ENCODE measurements around the gene ARF4. TPM values are rescaled to one million over a fixed set of nuclear protein-coding genes. Genes with fewer than 3 reads are reported as not detected.

ARF4 gene
- total RNA-seq, 1 experiment from 2014 or later: 182 TPM

DNA sequence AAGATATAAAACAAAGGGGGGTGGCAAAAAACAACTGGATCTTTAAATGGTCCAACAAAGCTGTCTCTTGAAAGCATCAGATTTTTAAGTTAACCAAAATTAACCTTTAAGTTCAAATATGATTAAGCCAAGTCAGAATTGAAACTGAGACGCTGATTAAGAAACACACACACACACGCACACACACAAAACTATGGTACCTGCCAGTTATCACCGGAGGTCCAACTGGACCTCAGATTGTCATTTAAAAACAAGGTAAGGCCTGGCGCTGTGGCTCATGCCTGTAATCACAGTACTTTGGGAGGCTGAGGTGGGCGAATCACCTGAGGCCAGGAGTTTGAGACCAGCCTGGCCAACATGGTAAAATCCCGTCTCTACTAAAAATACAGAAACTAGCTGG lies 10.4 kb downstream of the ARF4 start:
- no TSS peak for BruUV-seq (replicated peaks)
- POLR2A ChIA-PET (ENCODE audit: unreplicated experiment): no interaction called here

DNA sequence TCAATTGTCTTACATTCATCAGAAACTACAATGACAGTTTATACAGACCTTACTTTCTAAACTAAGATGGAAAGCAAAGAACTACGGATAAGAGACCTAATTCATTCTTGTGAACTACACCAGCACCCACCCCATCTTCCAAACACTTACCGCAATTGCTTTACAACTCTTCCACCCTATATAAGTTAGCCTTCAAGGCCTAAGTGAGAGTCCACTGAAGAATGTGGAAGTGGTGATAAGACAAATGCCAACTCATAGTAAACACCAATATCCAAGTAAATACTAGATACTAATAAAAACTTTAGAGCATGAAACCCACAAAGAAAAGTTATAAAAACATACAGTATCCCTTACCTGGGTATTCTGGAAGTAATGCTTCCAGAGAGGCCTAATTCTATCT lies 13.6 kb downstream of the ARF4 start:
- no peaks in the 10 kb centered on the region for H3K27me3 ChIP-seq (ENCODE audit: insufficient read depth, low read depth)
- ChIA-PET POLR2A (ENCODE audit: unreplicated experiment) (no interaction called here), CTCF (no interaction called here)
- peaks cover 51% of the 10 kb centered on the region for H3F3A ChIP-seq (ENCODE audit: insufficient read depth, low read depth)
- peaks cover 93% of the 10 kb centered on the region for H3K79me2 ChIP-seq (ENCODE audit: low read depth)
- DNase-seq: peak in 1 of 2 experiments; percentile 52
- H3K4me3 ChIP-seq: no peak overlapping the region
- peaks cover 28% of the 10 kb centered on the region for H3K36me3 ChIP-seq (ENCODE audit: low read depth)
- no TSS peak for BruUV-seq (replicated peaks)
- H3K4me2 ChIP-seq: peak overlapping the region; percentile 17; the same call in 1 of the 2 replicates
- peaks cover 24% of the 10 kb centered on the region for H3K4me1 ChIP-seq (replicated peaks; ENCODE audit: insufficient read depth)
- intact Hi-C loops (cut with micrococcal nuclease; ENCODE audit: unreplicated experiment): loop anchor here (1.0 to 5.0 kb wide), 3 partner anchors 186 to 576 kb away; no protein-coding TSS in a partner anchor
- H4K20me1 ChIP-seq (ENCODE audit: insufficient read depth): peaks cover 61% of the 10 kb centered on the region
- H3K27ac ChIP-seq: peak overlapping the region; percentile 91
- H3K9me2 ChIP-seq (ENCODE audit: insufficient read depth): no peaks in the 10 kb centered on the region
- TF ChIP-seq, protein P1, sequence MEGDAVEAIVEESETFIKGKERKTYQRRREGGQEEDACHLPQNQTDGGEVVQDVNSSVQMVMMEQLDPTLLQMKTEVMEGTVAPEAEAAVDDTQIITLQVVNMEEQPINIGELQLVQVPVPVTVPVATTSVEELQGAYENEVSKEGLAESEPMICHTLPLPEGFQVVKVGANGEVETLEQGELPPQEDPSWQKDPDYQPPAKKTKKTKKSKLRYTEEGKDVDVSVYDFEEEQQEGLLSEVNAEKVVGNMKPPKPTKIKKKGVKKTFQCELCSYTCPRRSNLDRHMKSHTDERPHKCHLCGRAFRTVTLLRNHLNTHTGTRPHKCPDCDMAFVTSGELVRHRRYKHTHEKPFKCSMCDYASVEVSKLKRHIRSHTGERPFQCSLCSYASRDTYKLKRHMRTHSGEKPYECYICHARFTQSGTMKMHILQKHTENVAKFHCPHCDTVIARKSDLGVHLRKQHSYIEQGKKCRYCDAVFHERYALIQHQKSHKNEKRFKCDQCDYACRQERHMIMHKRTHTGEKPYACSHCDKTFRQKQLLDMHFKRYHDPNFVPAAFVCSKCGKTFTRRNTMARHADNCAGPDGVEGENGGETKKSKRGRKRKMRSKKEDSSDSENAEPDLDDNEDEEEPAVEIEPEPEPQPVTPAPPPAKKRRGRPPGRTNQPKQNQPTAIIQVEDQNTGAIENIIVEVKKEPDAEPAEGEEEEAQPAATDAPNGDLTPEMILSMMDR (conservative IDR thresholded peaks at IDR 0.05): no peak
- no peak for TF ChIP-seq EZH2 (IDR thresholded peaks at IDR 0.05; ENCODE audit: low read depth)
- no peak overlapping the region for H2AFZ ChIP-seq
- H3K9me3 ChIP-seq (ENCODE audit: insufficient read depth, low read depth): no peaks in the 10 kb centered on the region

More for the DNA sequence above, 10.4 kb downstream of the ARF4 start:
- CTCF ChIA-PET: interaction anchor here (0.6 kb wide), 1 partner anchor 68 kb away, joined by 3 read pairs; no protein-coding TSS in a partner anchor
- no peak overlapping the region for H3K4me2 ChIP-seq
- H3K4me1 ChIP-seq (replicated peaks; ENCODE audit: insufficient read depth): peaks cover 27% of the 10 kb centered on the region
- no peak overlapping the region for H3K4me3 ChIP-seq
- DNase-seq: no peak
- peaks cover 94% of the 10 kb centered on the region for H3K79me2 ChIP-seq (ENCODE audit: low read depth)
- no peaks in the 10 kb centered on the region for H3K9me2 ChIP-seq (ENCODE audit: insufficient read depth)
- no peaks in the 10 kb centered on the region for H3K27me3 ChIP-seq (ENCODE audit: insufficient read depth, low read depth)
- H3K27ac ChIP-seq: peak overlapping the region; percentile 41; the same call in 1 of the 2 replicates
- no peak for TF ChIP-seq EZH2 (IDR thresholded peaks at IDR 0.05; ENCODE audit: low read depth)
- TF ChIP-seq, protein P1 (conservative IDR thresholded peaks at IDR 0.05): no peak
- H3F3A ChIP-seq (ENCODE audit: insufficient read depth, low read depth): peaks cover 50% of the 10 kb centered on the region
- H4K20me1 ChIP-seq (ENCODE audit: insufficient read depth): peaks cover 80% of the 10 kb centered on the region
- intact Hi-C loops (cut with micrococcal nuclease; ENCODE audit: unreplicated experiment): no loop called here
- H3K36me3 ChIP-seq (ENCODE audit: low read depth): peaks cover 17% of the 10 kb centered on the region; the same call in 1 of the 2 replicates
- no peak overlapping the region for H2AFZ ChIP-seq
- no peaks in the 10 kb centered on the region for H3K9me3 ChIP-seq (ENCODE audit: insufficient read depth, low read depth)

DNA sequence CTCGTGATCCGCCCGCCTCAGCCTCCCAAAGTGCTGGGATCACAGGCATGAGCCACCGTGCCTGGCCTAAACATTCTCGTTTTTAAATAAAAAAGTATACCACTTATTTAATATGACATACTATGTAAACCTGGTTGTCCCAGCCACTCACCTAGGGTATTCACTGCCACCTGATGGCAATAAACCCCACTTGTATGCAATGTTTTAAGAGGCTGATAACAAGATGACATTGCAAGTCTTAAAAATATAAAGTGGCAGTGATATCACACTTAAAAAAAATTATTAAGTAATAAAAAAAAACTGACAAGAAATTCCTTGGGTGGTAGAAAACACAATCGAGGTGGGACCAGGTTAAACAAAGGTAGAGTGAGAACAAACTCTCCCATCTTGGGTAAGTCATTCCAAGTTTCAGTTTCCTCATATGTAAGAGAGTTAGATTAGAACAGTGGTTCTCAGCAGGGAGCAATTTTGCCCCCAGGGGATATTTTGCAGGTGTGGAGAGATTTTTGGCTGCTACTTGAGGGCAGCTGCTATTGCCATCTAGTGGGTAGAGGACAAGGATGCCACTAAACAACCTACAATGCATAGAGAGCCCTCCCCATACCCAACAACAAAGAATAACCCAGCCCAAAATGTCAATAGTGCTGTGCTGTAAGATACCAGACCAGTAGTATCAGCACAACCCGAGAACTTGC lies 14.5 kb downstream of the ARF4 start:
- ChIA-PET POLR2A (ENCODE audit: unreplicated experiment) (interaction anchor here (0.6 kb wide), 1 partner anchor 47 kb away, joined by 4 read pairs; no protein-coding TSS in a partner anchor), CTCF (no interaction called here)
- intact Hi-C loops (cut with micrococcal nuclease; ENCODE audit: unreplicated experiment): loop anchor here (1.0 to 5.0 kb wide), 3 partner anchors 185 to 575 kb away; no protein-coding TSS in a partner anchor
- no peak overlapping the region for H2AFZ ChIP-seq
- no TSS peak for BruUV-seq (replicated peaks)
- DNase-seq: peak; percentile 88 to 96
- H3K27me3 ChIP-seq (ENCODE audit: insufficient read depth, low read depth): no peaks in the 10 kb centered on the region
- no peak overlapping the region for H3K4me3 ChIP-seq
- no peaks in the 10 kb centered on the region for H3K9me2 ChIP-seq (ENCODE audit: insufficient read depth)
- H3K9me3 ChIP-seq (ENCODE audit: insufficient read depth, low read depth): no peaks in the 10 kb centered on the region
- peaks cover 93% of the 10 kb centered on the region for H3K79me2 ChIP-seq (ENCODE audit: low read depth)
- no peak for TF ChIP-seq EZH2 (IDR thresholded peaks at IDR 0.05; ENCODE audit: low read depth)
- TF ChIP-seq, protein P1 (conservative IDR thresholded peaks at IDR 0.05): peak; percentile 62; the same call in 1 of the 2 replicates
- H3K4me2 ChIP-seq: peak overlapping the region; percentile 30; the same call in 1 of the 2 replicates
- H4K20me1 ChIP-seq (ENCODE audit: insufficient read depth): peaks cover 62% of the 10 kb centered on the region
- peaks cover 24% of the 10 kb centered on the region for H3K4me1 ChIP-seq (replicated peaks; ENCODE audit: insufficient read depth)
- peaks cover 28% of the 10 kb centered on the region for H3K36me3 ChIP-seq (ENCODE audit: low read depth)
- peaks cover 60% of the 10 kb centered on the region for H3F3A ChIP-seq (ENCODE audit: insufficient read depth, low read depth)
- peak overlapping the region; percentile 91 for H3K27ac ChIP-seq
